CD4-positive, alpha-beta T cell treated with Interferon gamma for 1 hour (primary cell): ENCODE data around the gene KLHL26.

ENCODE experiments used
- DNase-seq: peaks from one replicate; pipeline ENCODE4 v3.0.0-alpha.2; 2020

KLHL26 gene

GRCh38 chr19:18603255-18603957 lies 33.4 kb upstream of the KLHL26 start:
- DNase-seq, result no peak

GRCh38 chr19:18603958-18604819 lies 32.6 kb upstream of the KLHL26 start:
- no peak for DNase-seq

GRCh38 chr19:18604820-18605159 lies 32.0 kb upstream of the KLHL26 start:
- no peak for DNase-seq

GRCh38 chr19:18605196-18605545 lies 31.7 kb upstream of the KLHL26 start:
- DNase-seq, result no peak

GRCh38 chr19:18605546-18606280 lies 31.1 kb upstream of the KLHL26 start:
- DNase-seq, result no peak

GRCh38 chr19:18606281-18607225 lies 30.3 kb upstream of the KLHL26 start, which contains the start of gene CRLF1:
Gene CRLF1 (minus strand): TSS chr19:18606799. CDS start chr19:18606656, 143 bp downstream.
- no peak for DNase-seq

- no peak for DNase-seq
Observed at GRCh38 chr19:18607226-18608101, 29.4 kb upstream of the KLHL26 start.

GRCh38 chr19:18608102-18608804 lies 28.6 kb upstream of the KLHL26 start:
- no peak for DNase-seq

- no peak for DNase-seq
Observed at GRCh38 chr19:18608805-18609716, 27.8 kb upstream of the KLHL26 start.

GRCh38 chr19:18609717-18610051 lies 27.1 kb upstream of the KLHL26 start:
- DNase-seq, result no peak

GRCh38 chr19:18610245-18610555 lies 26.6 kb upstream of the KLHL26 start:
- DNase-seq, result no peak

- no peak for DNase-seq
Observed at GRCh38 chr19:18610556-18611326, 26.1 kb upstream of the KLHL26 start.

- DNase-seq, result no peak
Observed at GRCh38 chr19:18611327-18612050, 25.3 kb upstream of the KLHL26 start.

- DNase-seq, result no peak
Observed at GRCh38 chr19:18612051-18612771, 24.6 kb upstream of the KLHL26 start.

GRCh38 chr19:18612772-18613588 lies 23.8 kb upstream of the KLHL26 start, which contains the start of gene TMEM59L:
Gene TMEM59L (plus strand): TSS chr19:18612870. CDS start chr19:18612959, 89 bp downstream.
- peak; percentile 51 for DNase-seq

GRCh38 chr19:18613589-18614234 lies 23.1 kb upstream of the KLHL26 start:
- DNase-seq, result no peak
